H1 (cell line): ENCODE measurements around the gene WNK2. TPM values are rescaled to one million over a fixed set of nuclear protein-coding genes. Genes with fewer than 3 reads are reported as not detected.

Source experiments
- CTCF ChIA-PET: fragments of 300-600 bp; sonication (Branson Sonifier 250); formaldehyde crosslinking; loops from one replicate; lab custom pipeline; 2021; ENCODE audit not compliant: partially characterized antibody; lab: Charles Lee
- POLR2A ChIA-PET: fragments of 300-600 bp; sonication (Branson Sonifier 250); formaldehyde crosslinking; loops from one replicate; lab custom pipeline; 2021; ENCODE audit warnings: inconsistent platforms; ENCODE audit not compliant: partially characterized antibody; lab: Charles Lee
- DNase-seq, 2 experiments: peaks; one replicate each; pipeline versions ENCODE4 v3.0.0 to v3.0.0-alpha.2; 2010 to 2022; ENCODE audit warnings: low spot score in 2 of 2, low read depth in 1 of 2, mixed read lengths in 1 of 2
- FAIRE-seq: peaks from 2 replicates; lab custom pipeline; 2011; peaks lifted over from hg19 to GRCh38; lab: Jason Lieb, UNC
- H2AFZ ChIP-seq: 2 replicates; pipeline ENCODE4 v1.8.1; 2012; ENCODE audit warnings: low read length, inconsistent platforms
- H2AK5ac ChIP-seq: 2 replicates; pipeline ENCODE4 v1.6.1; 2013; ENCODE audit warnings: low read depth, low read length
- H2BK120ac ChIP-seq: replicated peaks from 2 replicates; pipeline ENCODE3; 2013; ENCODE audit warnings: low read depth, low read length, inconsistent platforms
- H2BK12ac ChIP-seq: 2 replicates; pipeline ENCODE4 v1.6.1; 2013; ENCODE audit warnings: low read depth, low read length
- H2BK15ac ChIP-seq: 2 replicates; pipeline ENCODE4 v1.6.1; 2013; ENCODE audit warnings: low read length
- H2BK20ac ChIP-seq: 2 replicates; pipeline ENCODE4 v1.6.1; 2013; ENCODE audit warnings: low read length
- H2BK5ac ChIP-seq: 2 replicates; pipeline ENCODE4 v1.6.1; 2013; ENCODE audit warnings: low read depth, low read length
- H3K14ac ChIP-seq: 2 replicates; pipeline ENCODE4 v1.6.1; 2013; ENCODE audit warnings: inconsistent platforms; ENCODE audit not compliant: insufficient read length
- H3K18ac ChIP-seq: 2 replicates; pipeline ENCODE4 v1.6.1; 2013; ENCODE audit warnings: low read length; ENCODE audit errors: extremely low read depth
- H3K23ac ChIP-seq: 2 replicates; pipeline ENCODE4 v1.6.1; 2013; ENCODE audit warnings: inconsistent platforms; ENCODE audit not compliant: insufficient read length
- H3K23me2 ChIP-seq: 2 replicates; pipeline ENCODE4 v1.6.1; 2013; ENCODE audit warnings: low read depth, low read length
- H3K27ac ChIP-seq: 2 replicates; pipeline ENCODE4 v1.6.1; 2011; ENCODE audit warnings: low read depth, low read length, inconsistent platforms
- H3K27me3 ChIP-seq, 4 experiments: replicated peaks in 1 of 4; 1 replicate in 1 of 4; 2 replicates in 3 of 4; pipeline versions ENCODE4 v1.6.1 to v1.8.1; 2011 to 2013; ENCODE audit warnings: low read length in 3 of 4, mild to moderate bottlenecking in 3 of 4, inconsistent platforms in 2 of 4, mixed read lengths in 2 of 4, moderate library complexity in 1 of 4; ENCODE audit not compliant: control insufficient read depth in 3 of 4, insufficient read depth in 3 of 4; ENCODE audit errors: extremely low read depth in 1 of 4
- H3K36me3 ChIP-seq, 4 experiments: 2 replicates each; pipeline versions ENCODE4 v1.6.1 to v1.8.1; 2011 to 2013; ENCODE audit warnings: mild to moderate bottlenecking in 4 of 4, low read length in 3 of 4, moderate library complexity in 2 of 4, control low read depth in 1 of 4, inconsistent platforms in 1 of 4; ENCODE audit not compliant: insufficient read depth in 4 of 4, control insufficient read depth in 2 of 4
- H3K4ac ChIP-seq: replicated peaks from 2 replicates; pipeline ENCODE3; 2013; ENCODE audit warnings: low read length, low read depth, mixed read lengths, inconsistent platforms; ENCODE audit not compliant: insufficient read length
- H3K4me1 ChIP-seq, 4 experiments: replicated peaks in 1 of 4; 1 replicate in 1 of 4; 2 replicates in 3 of 4; pipeline versions ENCODE4 v1.6.1 to v1.8.1; 2011 to 2013; ENCODE audit warnings: low read length in 3 of 4, inconsistent platforms in 2 of 4, mixed read lengths in 1 of 4; ENCODE audit not compliant: insufficient read depth in 4 of 4, control insufficient read depth in 3 of 4
- H3K4me2 ChIP-seq, 2 experiments: 2 replicates each; pipeline versions ENCODE4 v1.6.1 to v1.8.1; 2011 to 2013; ENCODE audit warnings: low read depth in 2 of 2, low read length in 2 of 2, control low read depth in 1 of 2, inconsistent platforms in 1 of 2, mild to moderate bottlenecking in 1 of 2; ENCODE audit not compliant: insufficient read depth in 1 of 2
- H3K4me3 ChIP-seq, 4 experiments: fragments of 200-600, 300-600 bp in 1 of 4; sonication (generic), shearing (Covaris generic), sonication (Bioruptor Twin) in 1 of 4; 2 replicates each; pipeline versions ENCODE4 v1.5.1 to v1.8.1; 2011 to 2016; ENCODE audit warnings: low read length in 4 of 4, low read depth in 3 of 4, control low read depth in 2 of 4, inconsistent platforms in 2 of 4, mild to moderate bottlenecking in 2 of 4, mixed read lengths in 1 of 4, moderate library complexity in 1 of 4; ENCODE audit not compliant: insufficient read depth in 2 of 4; ENCODE audit errors: extremely low read depth in 1 of 4
- H3K56ac ChIP-seq: replicated peaks from 2 replicates; pipeline ENCODE3; 2013; ENCODE audit warnings: low read depth, mild to moderate bottlenecking, mixed read lengths, low read length, inconsistent platforms; ENCODE audit not compliant: insufficient read length
- H3K79me1 ChIP-seq: 2 replicates; pipeline ENCODE4 v1.6.1; 2013; ENCODE audit warnings: low read depth, low read length, control low read depth
- H3K79me2 ChIP-seq, 2 experiments: 2 replicates each; pipeline versions ENCODE4 v1.6.1 to v1.8.1; 2012 to 2013; ENCODE audit warnings: low read length in 2 of 2, mild to moderate bottlenecking in 2 of 2, inconsistent platforms in 1 of 2; ENCODE audit not compliant: insufficient read depth in 2 of 2, control insufficient read depth in 1 of 2
- H3K9ac ChIP-seq, 4 experiments: replicated peaks in 1 of 4; 1 replicate in 1 of 4; 2 replicates in 3 of 4; pipeline versions ENCODE4 v1.6.1 to v1.8.1; 2011 to 2013; ENCODE audit warnings: low read depth in 3 of 4, low read length in 3 of 4, control low read depth in 2 of 4, mild to moderate bottlenecking in 2 of 4, moderate library complexity in 2 of 4, inconsistent platforms in 1 of 4; ENCODE audit errors: extremely low read depth in 1 of 4
- H3K9me3 ChIP-seq, 2 experiments: 2 replicates each; pipeline versions ENCODE4 v1.6.1 to v1.8.1; 2012 to 2013; ENCODE audit warnings: mild to moderate bottlenecking in 2 of 2, moderate library complexity in 2 of 2, control low read depth in 1 of 2, inconsistent platforms in 1 of 2, low read depth in 1 of 2, low read length in 1 of 2, mixed read lengths in 1 of 2; ENCODE audit not compliant: insufficient read depth in 2 of 2
- H4K20me1 ChIP-seq, 2 experiments: replicated peaks in 1 of 2; 2 replicates each; pipeline versions ENCODE3 to v1.8.1; 2011 to 2013; ENCODE audit warnings: inconsistent platforms in 2 of 2, low read length in 2 of 2, mild to moderate bottlenecking in 1 of 2; ENCODE audit not compliant: insufficient read depth in 2 of 2, control insufficient read depth in 1 of 2
- H4K5ac ChIP-seq: 2 replicates; pipeline ENCODE4 v1.6.1; 2013; ENCODE audit warnings: low read length, low read depth, mixed read lengths, inconsistent platforms; ENCODE audit not compliant: insufficient read length
- H4K8ac ChIP-seq: 2 replicates; pipeline ENCODE4 v1.8.0; 2013; ENCODE audit warnings: mild to moderate bottlenecking, moderate library complexity, low read length, inconsistent platforms; ENCODE audit not compliant: insufficient read depth; ENCODE audit errors: extremely low read depth
- H4K91ac ChIP-seq: replicated peaks from 2 replicates; pipeline ENCODE3; 2013; ENCODE audit warnings: low read length, mixed read lengths, inconsistent platforms; ENCODE audit not compliant: insufficient read length
- CBX5 ChIP-seq: fragments of 300-800, 300-1000 bp; sonication (generic); IDR thresholded peaks from 2 replicates; pipeline ENCODE4 v1.7.1; 2016; ENCODE audit warnings: antibody characterized with exemption, low read length, low read depth
- EGR1 ChIP-seq: IDR thresholded peaks from 2 replicates; pipeline ENCODE4 v1.6.1; 2011; ENCODE audit warnings: low read depth, low read length, borderline replicate concordance
- HDAC2 ChIP-seq, 2 experiments: fragments of 300-600 bp in 1 of 2; sonication (generic) in 1 of 2; IDR thresholded peaks; 2 replicates each; pipeline ENCODE4 v1.6.1; 2011 to 2012; ENCODE audit warnings: low read depth in 2 of 2, low read length in 2 of 2, mild to moderate bottlenecking in 2 of 2, moderate library complexity in 2 of 2, borderline replicate concordance in 1 of 2, inconsistent platforms in 1 of 2
- SAP30 ChIP-seq: fragments of 300-600 bp; sonication (generic); IDR thresholded peaks from 2 replicates; pipeline ENCODE4 v1.7.1; 2012; ENCODE audit warnings: low read length, moderate library complexity, mild to moderate bottlenecking, inconsistent platforms; ENCODE audit not compliant: insufficient read depth, insufficient replicate concordance
- TEAD4 ChIP-seq: IDR thresholded peaks from 2 replicates; pipeline ENCODE4 v1.6.1; 2012; ENCODE audit warnings: low read depth, low read length, inconsistent platforms, mixed read lengths
- WGBS, 2 experiments: shearing (Covaris generic) in 1 of 2; methylation state at CpG; one replicate each; pipeline versions ENCODE4 v1.1.6 to v1.1.7; 2013 to 2015; ENCODE audit warnings: low lambda C conversion rate in 2 of 2, mixed read lengths in 2 of 2, inconsistent platforms in 1 of 2, low coverage in 1 of 2, missing lambda C conversion rate in 1 of 2; ENCODE audit not compliant: insufficient replicate concordance in 2 of 2, insufficient coverage in 1 of 2, insufficient read length in 1 of 2; ENCODE audit errors: extremely low coverage in 1 of 2, missing lambda C conversion rate in 1 of 2; 5-methylcytosine and 5-hydroxymethylcytosine counted together
- polyA plus RNA-seq, 7 experiments: library from polyadenylated mRNA; depleted of rRNA in 3 of 7; stranded (reverse) in 5 of 7; unstranded in 2 of 7; fragments of >200 nt in 5 of 7; fragments of 200-250 nt in 2 of 7; gene quantifications; 1 replicate in 5 of 7; 2 replicates in 1 of 7; 4 replicates in 1 of 7; pipeline versions ENCODE4 v1.2.1 to v1.2.3, GENCODE V29; 2011 to 2013; ENCODE audit warnings: missing spikeins in 2 of 7, mixed read lengths in 2 of 7
- total RNA-seq: library from RNA; stranded (reverse); fragmentation: NEBNext Ultra II Directional; extraction: Animal tissue kit (Norgen Biotek cat#: 25700); gene quantifications from 2 replicates; pipeline ENCODE4 v1.2.1, GENCODE V29; 2021
- TF ChIP-seq, protein P1 (sequence below): IDR thresholded peaks from 2 replicates; pipeline ENCODE4 v1.6.1; 2011; ENCODE audit warnings: low read depth, mild to moderate bottlenecking, low read length; ENCODE audit not compliant: insufficient read depth

Gene WNK2
- total and polyA plus RNA-seq, 2 of the 8 experiments (the other 6 are each of a cell fraction or from before 2014, with no cell fraction given): 12.0 to 87.2 TPM

DNA sequence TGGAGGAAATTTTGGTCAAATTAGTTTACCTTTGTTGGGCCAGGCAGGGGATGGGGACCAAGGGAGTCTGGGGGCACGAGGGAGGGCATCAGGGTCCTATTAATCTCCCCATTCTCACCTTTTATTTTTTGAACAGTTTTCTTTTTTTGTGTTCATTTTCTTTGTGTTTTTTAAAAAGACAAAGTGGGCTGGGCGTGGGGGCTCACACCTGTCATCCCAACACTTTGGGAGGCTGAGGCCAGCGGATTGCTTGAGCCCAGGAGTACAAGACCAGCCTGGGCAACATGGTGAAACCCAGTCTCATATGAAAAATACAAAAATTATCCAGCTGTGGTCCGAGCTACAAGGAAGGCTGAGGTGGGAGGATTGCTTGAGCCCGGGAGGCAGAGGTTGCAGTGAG is 103.7 kb downstream of the WNK2 start:
- Histone ChIP-seq H3K23me2 (no peaks in the 10 kb centered on the region), H3K27ac (no peak overlapping the region), H3K18ac (no peak overlapping the region), H2BK120ac (no peak overlapping the region), H2BK20ac (no peak overlapping the region), H3K23ac (no peak overlapping the region), H3K56ac (no peak overlapping the region), H4K8ac (no peak overlapping the region), H3K79me1 (no peaks in the 10 kb centered on the region), H2BK5ac (no peak overlapping the region), H4K5ac (no peak overlapping the region), H3K4me2 (no peak overlapping the region), H3K9ac (no peak overlapping the region), H3K9me3 (no peaks in the 10 kb centered on the region), H3K27me3 (no peaks in the 10 kb centered on the region), H4K91ac (no peak overlapping the region), H2BK12ac (no peak overlapping the region), H3K36me3 (peaks cover 0 to 2% (median 1%) of the 10 kb centered on the region in 4 experiments; a peak in 2 of 8 replicates), H3K79me2 (no peaks in the 10 kb centered on the region), H3K14ac (no peak overlapping the region), H4K20me1 (no peaks in the 10 kb centered on the region), H2AK5ac (no peak overlapping the region), H3K4me1 (no peaks in the 10 kb centered on the region), H2AFZ (no peak overlapping the region), H2BK15ac (no peak overlapping the region), H3K4me3 (no peak overlapping the region), H3K4ac (no peak overlapping the region)
- POLR2A ChIA-PET: no interaction called here
- no peak for TF ChIP-seq HDAC2 (IDR thresholded peaks at IDR 0.05; ENCODE audit: borderline replicate concordance in 1 of 2, low read depth in 2 of 2, low read length in 2 of 2)
- TF ChIP-seq EGR1: no peak
- TF ChIP-seq CBX5: no peak
- TF ChIP-seq TEAD4: no peak
- TF ChIP-seq, protein P1, sequence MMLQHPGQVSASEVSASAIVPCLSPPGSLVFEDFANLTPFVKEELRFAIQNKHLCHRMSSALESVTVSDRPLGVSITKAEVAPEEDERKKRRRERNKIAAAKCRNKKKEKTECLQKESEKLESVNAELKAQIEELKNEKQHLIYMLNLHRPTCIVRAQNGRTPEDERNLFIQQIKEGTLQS: no peak
- TF ChIP-seq SAP30: no peak
- WGBS, 2 experiments: 85% methylated on average over 5 of the region's 5 CpGs; no CpG with 5 or more reads in 1 of the 2 experiments
- DNase-seq (no peak), FAIRE-seq (no peak)
- CTCF ChIA-PET: interaction anchor here (0.5 to 5.2 kb wide), 14 partner anchors 9 to 179 kb away, joined by 3 to 40 read pairs (median 7); no protein-coding TSS in a partner anchor
